Measurements from ENCODE around the gene GMDS.

Gene GMDS

DNA sequence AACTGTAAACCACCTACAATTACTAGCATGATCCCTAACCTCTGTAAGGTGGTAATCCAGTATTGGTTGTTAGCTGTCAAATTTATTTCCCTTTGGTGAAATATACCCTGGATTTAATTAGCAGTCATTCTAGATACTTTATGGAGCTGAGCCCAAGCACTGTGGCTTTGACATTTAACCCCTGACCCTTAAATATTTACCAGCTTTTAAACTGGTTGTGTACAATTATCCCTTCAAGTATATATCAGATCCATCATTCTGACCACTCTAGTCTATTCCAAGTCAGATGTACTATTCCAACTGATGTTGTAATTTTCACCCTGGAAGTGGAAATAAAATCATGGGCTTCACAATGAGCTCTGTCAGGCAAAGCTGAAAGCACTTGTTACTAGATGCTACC, 406.0 kb downstream of the GMDS start:
- Histone ChIP-seq H4K20me1 (ENCODE audit: insufficient read depth, low read length, poor library complexity, severe bottlenecking) (no peaks in the 10 kb centered on the region), H3K4me2 (ENCODE audit: low read depth, low read length, poor library complexity, severe bottlenecking) (no peak overlapping the region), H3K9me3 (ENCODE audit: insufficient read depth, low read depth, low read length) (no peaks in the 10 kb centered on the region), H3K4me1 (ENCODE audit: insufficient read depth, low read length, poor library complexity, severe bottlenecking) (peaks cover 9% of the 10 kb centered on the region), H3K36me3 (ENCODE audit: insufficient read depth, low read length) (no peaks in the 10 kb centered on the region), H3K9ac (ENCODE audit: low read depth, low read length, poor library complexity, severe bottlenecking) (no peak overlapping the region), H2AFZ (ENCODE audit: low read length) (no peak overlapping the region), H3F3A (ENCODE audit: low read depth) (no peaks in the 10 kb centered on the region), H3K79me2 (ENCODE audit: insufficient read depth, low read length) (no peaks in the 10 kb centered on the region), H3K4me3 (ENCODE audit: low read length, poor library complexity, severe bottlenecking) (no peak overlapping the region), H3K9me2 (replicated peaks; ENCODE audit: low read depth, low read length) (no peaks in the 10 kb centered on the region), H3K27me3 (ENCODE audit: insufficient read depth, low read length, poor library complexity, severe bottlenecking) (no peaks in the 10 kb centered on the region)
- TF ChIP-seq, protein P1, sequence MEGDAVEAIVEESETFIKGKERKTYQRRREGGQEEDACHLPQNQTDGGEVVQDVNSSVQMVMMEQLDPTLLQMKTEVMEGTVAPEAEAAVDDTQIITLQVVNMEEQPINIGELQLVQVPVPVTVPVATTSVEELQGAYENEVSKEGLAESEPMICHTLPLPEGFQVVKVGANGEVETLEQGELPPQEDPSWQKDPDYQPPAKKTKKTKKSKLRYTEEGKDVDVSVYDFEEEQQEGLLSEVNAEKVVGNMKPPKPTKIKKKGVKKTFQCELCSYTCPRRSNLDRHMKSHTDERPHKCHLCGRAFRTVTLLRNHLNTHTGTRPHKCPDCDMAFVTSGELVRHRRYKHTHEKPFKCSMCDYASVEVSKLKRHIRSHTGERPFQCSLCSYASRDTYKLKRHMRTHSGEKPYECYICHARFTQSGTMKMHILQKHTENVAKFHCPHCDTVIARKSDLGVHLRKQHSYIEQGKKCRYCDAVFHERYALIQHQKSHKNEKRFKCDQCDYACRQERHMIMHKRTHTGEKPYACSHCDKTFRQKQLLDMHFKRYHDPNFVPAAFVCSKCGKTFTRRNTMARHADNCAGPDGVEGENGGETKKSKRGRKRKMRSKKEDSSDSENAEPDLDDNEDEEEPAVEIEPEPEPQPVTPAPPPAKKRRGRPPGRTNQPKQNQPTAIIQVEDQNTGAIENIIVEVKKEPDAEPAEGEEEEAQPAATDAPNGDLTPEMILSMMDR (conservative IDR thresholded peaks at IDR 0.05; ENCODE audit: low read length) = no peak
- no peak for TF ChIP-seq EZH2phosphoT487 (IDR thresholded peaks at IDR 0.05; ENCODE audit: borderline replicate concordance)

DNA sequence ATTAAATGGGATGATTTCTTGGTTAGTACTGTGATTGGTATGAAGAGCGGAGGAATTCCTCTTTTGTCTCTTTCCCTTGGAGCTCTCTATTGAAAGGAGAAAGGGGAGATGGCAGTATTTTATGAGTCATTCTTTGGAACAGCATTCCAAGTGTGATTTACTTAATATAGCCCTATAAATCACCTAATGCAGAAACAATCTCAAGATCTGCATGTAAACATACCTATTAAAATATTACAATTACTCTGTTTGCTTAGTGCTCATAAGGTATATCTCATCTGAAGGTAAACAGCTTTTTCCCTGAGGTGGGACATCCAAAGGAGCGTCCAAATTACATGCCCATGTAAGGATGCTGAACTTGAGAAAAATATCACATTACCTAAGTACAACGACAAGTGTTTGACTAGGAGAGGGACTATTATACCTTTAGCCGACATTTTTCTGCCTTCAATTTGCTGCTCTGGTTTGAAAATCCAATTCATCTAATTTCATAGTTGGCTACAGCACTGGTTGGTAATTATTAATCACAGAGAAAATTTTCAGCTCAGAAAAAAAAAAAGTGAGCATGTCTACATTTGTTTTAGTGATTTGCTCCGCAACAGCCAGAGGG, 406.7 kb downstream of the GMDS start:
- H3K79me2 ChIP-seq (ENCODE audit: insufficient read depth, low read length) = no peaks in the 10 kb centered on the region
- no peak overlapping the region for H3K4me2 ChIP-seq (ENCODE audit: low read depth, low read length, poor library complexity, severe bottlenecking)
- no peak overlapping the region for H2AFZ ChIP-seq (ENCODE audit: low read length)
- no peaks in the 10 kb centered on the region for H3F3A ChIP-seq (ENCODE audit: low read depth)
- H3K9me2 ChIP-seq (replicated peaks; ENCODE audit: low read depth, low read length) = no peaks in the 10 kb centered on the region
- peaks cover 9% of the 10 kb centered on the region for H3K4me1 ChIP-seq (ENCODE audit: insufficient read depth, low read length, poor library complexity, severe bottlenecking)
- H3K9ac ChIP-seq (ENCODE audit: low read depth, low read length, poor library complexity, severe bottlenecking) = no peak overlapping the region
- H3K36me3 ChIP-seq (ENCODE audit: insufficient read depth, low read length) = no peaks in the 10 kb centered on the region
- no peaks in the 10 kb centered on the region for H3K27me3 ChIP-seq (ENCODE audit: insufficient read depth, low read length, poor library complexity, severe bottlenecking)
- no peaks in the 10 kb centered on the region for H3K9me3 ChIP-seq (ENCODE audit: insufficient read depth, low read depth, low read length)
- no peaks in the 10 kb centered on the region for H4K20me1 ChIP-seq (ENCODE audit: insufficient read depth, low read length, poor library complexity, severe bottlenecking)
- no peak overlapping the region for H3K4me3 ChIP-seq (ENCODE audit: low read length, poor library complexity, severe bottlenecking)
- TF ChIP-seq, protein P1 (conservative IDR thresholded peaks at IDR 0.05; ENCODE audit: low read length) = no peak
- no peak for TF ChIP-seq EZH2phosphoT487 (IDR thresholded peaks at IDR 0.05; ENCODE audit: borderline replicate concordance)

DNA sequence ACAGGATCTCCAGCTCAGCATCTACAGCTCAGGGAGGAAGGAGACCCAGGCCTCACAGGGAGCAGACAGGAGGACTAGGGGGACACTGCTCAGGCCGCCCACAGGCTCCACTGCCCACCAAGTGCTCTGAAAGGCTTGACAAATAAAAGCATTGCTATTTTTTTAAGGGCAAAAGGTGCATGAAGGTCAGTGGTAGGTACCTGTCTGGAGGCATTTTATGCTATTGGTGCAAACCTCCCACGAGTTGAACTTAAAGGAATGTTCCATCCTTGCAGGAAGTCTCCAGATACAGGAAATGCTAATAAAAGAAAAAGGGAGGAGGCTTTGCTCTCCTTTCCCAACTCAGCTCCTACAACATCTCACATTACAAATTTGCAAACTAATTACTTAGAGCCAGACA, 407.6 kb downstream of the GMDS start:
- no peak for TF ChIP-seq EZH2phosphoT487 (IDR thresholded peaks at IDR 0.05; ENCODE audit: borderline replicate concordance)
- TF ChIP-seq, protein P1 (conservative IDR thresholded peaks at IDR 0.05; ENCODE audit: low read length) = no peak
- Histone ChIP-seq H2AFZ (ENCODE audit: low read length) (no peak overlapping the region), H3F3A (ENCODE audit: low read depth) (no peaks in the 10 kb centered on the region), H3K4me2 (ENCODE audit: low read depth, low read length, poor library complexity, severe bottlenecking) (no peak overlapping the region), H3K9ac (ENCODE audit: low read depth, low read length, poor library complexity, severe bottlenecking) (no peak overlapping the region), H3K4me1 (ENCODE audit: insufficient read depth, low read length, poor library complexity, severe bottlenecking) (peaks cover 18% of the 10 kb centered on the region), H3K9me3 (ENCODE audit: insufficient read depth, low read depth, low read length) (no peaks in the 10 kb centered on the region), H3K9me2 (replicated peaks; ENCODE audit: low read depth, low read length) (no peaks in the 10 kb centered on the region), H3K27me3 (ENCODE audit: insufficient read depth, low read length, poor library complexity, severe bottlenecking) (no peaks in the 10 kb centered on the region), H3K36me3 (ENCODE audit: insufficient read depth, low read length) (no peaks in the 10 kb centered on the region), H3K79me2 (ENCODE audit: insufficient read depth, low read length) (no peaks in the 10 kb centered on the region), H4K20me1 (ENCODE audit: insufficient read depth, low read length, poor library complexity, severe bottlenecking) (no peaks in the 10 kb centered on the region), H3K4me3 (ENCODE audit: low read length, poor library complexity, severe bottlenecking) (no peak overlapping the region)

Measured in Loucy (cell line).